ENCODE results near the gene MANBA.

MANBA gene

DNA sequence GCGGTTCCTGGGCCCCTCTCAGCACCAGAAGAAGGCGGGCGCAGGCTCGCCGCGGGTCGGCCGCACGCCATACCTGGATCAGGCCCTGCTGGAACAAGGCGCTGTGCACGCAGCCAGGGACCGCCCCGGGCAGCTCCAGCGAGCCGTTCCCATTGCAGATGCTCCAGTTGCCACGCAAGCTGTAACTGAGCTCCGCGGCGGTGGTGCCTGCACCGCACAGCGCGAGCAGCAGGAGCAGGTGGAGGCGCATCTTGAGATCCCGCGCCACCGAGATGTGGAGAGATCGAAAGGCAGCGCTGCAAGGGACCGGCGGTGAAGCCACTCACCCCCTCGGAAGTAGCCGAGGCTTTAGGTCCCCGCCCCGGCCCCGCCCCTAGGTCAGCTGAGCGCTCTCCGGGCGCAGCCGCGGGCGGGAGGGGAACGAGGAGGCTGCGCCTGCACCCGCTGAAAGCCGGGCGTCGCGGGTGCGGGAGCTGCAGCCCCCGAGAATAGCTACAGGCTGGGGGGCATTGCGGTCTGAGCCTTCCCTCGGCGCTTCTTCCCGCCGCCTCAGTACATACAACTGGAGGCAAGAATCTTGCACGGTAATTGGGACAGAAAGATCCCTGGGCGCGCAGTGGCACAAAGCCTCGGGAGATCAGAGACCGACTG lies at the start of gene MANBA:
Gene MANBA, minus strand, starts transcription at position 324 of the 651 bp plus-strand sequence. Its CDS starts 74 bp downstream, at position 250.
- DNase-seq, result peak; percentile 83

DNA sequence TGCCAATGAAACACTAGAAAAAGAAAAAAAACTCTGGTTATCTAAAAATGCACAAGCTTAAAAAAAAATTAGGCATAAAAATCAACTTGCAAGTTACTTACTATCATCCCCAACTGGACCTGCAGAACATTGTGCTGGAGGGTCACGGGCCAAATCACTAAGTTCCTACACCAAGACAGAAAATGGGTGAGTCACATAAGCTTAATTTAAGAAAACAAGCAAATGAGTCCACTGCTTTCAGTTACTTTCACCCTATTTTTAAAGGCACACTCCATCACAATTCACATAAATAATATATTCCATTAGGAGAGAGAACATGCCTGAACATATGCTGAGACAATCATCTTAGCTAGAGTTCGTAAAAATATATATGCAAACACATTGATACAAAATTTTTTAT lies 48.9 kb upstream of the MANBA start:
- no peak for DNase-seq

DNA sequence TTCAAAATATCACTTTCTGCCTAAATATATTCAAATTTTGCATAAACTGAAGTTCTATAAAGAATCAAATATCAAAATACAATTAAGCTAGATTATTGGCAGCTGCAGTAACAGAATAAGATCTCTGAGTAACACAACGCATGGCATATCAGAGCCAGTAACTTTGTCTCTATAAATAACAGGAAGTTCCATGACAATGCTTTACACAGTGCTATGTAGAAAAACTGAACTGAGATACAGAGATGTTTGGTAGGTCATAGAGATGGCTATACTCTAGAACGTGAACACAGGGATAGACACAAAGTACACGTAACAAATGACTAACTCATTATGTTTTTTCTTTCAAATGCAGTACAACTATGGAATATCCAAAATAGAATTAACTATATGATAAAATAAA lies 48.4 kb upstream of the MANBA start:
- no peak for DNase-seq

DNA sequence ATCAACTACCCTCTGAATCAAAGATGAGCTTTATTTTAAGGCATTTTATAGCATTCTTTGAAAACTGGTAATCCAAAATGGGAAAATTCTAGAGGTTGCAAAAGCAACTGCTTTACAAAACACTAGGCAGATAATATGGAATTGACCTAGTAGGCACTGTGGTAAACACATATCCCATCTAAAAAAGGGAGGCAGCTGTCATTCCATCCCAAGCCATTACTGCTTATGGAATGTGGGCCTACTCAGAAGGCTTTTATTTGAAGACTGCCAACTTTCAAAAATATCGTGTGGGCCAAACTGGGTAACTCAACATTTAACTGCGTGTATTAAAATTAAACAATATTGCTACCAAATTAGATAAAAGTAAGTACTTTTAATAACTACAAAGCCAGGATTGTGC lies 47.2 kb upstream of the MANBA start:
- DNase-seq, result no peak

DNA sequence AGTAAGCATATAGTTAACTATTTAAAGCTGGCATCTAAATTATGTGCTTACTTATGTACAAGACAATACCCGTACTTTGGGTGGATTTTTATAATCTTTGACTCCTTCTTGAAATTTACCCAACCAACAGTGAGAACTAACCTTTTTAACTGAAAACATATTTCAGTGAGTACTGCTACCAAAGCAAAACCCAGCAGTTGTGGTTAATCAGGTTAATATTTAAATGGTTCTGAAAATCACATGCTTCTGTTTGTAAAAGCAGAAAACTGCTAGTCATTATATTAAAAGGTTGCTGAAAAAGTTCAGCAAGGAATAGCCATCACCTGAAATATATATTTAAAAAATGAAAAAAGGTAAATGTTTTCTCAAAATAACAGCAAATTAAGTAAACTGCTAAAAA lies 46.6 kb upstream of the MANBA start:
- no peak for DNase-seq

DNA sequence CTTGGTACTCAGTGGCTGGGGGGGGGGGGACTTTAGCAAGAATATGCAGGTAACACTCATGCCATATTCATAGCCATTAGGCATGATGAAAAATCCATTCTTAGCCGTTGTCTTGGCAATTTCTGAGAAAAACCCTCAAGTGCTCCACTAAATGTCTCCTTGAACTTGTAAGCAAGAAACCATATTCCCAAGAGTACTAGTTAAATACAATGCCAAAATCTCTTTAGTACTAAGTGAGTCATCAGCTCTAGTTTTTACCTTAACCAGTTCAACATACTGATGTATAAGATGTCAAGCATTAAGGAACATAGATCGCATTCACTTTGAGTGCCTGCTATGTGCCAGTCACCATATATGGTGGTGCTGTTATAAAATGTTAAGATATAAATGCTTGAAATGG lies 39.0 kb upstream of the MANBA start:
- no peak for DNase-seq

DNA sequence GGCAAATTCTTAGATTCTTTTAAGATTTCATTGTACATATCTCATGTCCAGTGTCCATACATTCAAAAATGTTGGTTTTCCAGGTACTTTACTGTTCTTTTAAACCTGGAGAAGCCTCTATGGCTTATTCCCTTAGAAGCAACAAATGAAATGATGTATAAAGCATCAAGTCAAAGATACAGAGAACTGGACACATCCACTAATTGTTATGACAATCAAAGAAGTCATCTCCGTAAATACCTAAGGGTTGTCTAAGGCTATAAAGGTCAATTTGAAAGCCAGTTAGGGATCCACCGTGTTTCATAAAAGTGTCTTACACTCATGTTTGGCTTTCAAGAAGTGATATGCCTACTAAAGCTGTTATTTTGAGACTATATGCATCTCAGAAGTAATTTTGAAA lies 34.2 kb upstream of the MANBA start:
- no peak for DNase-seq

DNA sequence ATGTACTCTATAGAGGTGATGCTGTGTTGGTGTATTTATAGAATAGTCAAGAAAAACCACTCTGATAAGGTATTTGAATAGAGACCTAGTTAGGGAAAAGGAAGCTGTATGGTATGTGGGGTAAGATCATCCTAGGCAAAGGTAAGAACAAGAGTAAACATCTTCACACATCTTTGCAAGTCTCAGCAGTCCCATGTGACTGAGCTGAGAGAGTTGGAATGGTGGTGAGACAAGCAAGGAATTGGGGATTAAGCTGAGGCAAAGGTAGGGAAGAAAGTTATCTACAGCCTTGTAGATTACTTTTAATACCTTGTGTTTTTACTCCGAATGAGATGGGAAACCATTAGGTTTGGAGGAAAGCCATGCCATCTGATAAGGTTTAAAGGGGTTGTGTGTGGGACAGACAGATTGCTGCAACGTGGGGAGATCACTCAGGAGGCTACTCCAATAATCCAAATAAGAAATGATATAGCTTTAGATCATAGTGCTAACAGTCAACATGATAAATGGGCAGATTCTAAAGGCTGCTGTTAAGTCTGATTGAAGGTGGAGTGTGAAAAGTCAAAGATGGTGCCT lies 31.7 kb upstream of the MANBA start:
- DNase-seq, result no peak

DNA sequence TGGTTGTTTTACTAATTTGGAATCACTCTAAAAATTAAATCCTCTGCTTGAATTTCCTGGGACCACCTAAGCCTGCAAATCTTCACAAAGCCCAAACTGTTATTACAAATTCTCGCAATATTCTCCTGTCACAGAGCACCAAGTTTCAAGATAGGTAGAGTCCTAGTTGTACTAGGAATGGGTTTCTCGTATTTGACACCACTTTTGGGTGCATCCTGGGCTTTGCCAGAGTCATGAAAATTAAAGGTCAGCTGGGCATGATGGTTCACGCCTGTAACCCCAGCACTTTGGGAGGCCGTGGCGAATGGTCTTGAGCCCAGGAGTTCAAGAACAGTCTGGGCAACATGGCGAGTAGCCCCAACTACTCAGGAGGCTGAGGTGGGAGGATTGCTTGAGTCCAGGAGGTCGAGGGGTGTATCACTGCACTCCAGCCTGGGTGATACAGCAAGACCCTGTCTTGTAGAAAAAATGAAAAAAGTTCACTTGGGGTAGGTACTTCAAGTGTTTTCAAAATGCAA lies 30.6 kb upstream of the MANBA start:
- DNase-seq, result peak; percentile 8

DNA sequence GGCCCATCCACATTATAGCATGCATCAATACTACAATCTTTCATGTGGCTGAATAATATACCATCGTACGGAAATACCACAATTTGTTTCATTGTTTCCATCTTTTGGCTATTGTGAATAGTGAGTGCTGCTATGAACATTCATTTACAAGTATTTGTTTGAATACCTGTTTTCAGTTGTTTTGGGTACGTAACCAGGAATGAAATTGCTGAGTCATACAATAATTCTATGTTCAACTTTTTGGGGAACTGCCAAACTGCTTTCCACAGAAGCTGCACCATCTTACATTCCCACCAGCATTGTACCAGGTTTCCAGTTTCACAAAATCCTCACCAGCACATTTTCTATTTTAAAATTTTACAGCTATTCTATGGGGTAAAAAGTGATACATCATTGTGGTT lies 28.5 kb upstream of the MANBA start:
- DNase-seq, result no peak

DNA sequence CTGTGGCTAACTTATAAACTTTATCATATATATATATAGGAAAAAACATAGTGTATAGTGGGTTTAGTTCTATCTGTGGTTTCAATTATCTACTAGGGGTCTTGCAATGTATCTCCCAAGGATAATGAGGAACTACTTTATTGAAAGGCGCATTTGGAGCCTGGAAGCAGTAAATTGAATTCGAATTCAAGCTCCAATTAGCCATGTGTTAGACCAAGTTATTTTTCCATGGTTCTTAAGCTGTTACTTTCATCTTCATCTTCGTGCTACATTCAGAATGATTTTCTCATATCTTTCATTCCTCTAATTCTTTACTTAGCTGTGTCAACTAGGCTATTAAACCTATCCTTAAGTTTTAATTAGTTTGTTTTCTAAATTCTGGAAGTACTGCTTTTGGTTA lies 27.2 kb upstream of the MANBA start:
- DNase-seq, result no peak

DNA sequence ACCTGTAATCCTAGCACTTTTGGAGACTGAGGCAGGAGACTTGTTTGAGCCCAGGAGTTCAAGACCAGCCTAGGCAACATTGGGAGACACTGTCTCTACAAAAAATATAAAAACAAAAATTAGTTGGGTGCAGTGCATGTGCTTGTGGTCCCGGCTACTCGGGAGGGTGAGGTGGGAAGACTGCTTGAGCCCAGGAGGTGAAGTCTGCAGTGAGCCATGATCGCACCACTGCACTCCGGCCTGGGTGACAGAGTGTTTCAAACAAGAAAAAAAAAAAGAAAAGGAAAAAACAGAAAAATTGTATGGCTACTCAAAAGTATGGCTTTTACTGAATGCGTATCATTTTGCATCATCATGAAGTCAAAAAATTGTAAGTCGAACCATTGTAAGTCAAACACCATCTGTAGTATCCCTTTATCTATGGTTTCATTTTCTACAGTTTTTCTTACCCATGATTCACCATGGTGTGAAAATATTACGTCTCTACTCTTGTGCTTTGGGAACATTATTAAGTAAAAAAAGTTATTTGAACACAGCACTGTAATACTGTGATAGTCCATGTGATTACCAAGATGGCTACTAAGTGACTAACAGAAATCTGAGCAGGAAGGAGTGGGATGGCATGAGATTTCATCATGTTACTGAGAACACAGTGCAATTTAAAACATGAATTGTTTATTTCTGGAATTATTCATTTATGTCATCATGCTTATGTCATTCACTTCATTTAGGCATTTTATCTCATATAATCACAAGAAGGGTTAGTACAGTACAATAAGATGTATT lies 26.5 kb upstream of the MANBA start:
- DNase-seq, result no peak

DNA sequence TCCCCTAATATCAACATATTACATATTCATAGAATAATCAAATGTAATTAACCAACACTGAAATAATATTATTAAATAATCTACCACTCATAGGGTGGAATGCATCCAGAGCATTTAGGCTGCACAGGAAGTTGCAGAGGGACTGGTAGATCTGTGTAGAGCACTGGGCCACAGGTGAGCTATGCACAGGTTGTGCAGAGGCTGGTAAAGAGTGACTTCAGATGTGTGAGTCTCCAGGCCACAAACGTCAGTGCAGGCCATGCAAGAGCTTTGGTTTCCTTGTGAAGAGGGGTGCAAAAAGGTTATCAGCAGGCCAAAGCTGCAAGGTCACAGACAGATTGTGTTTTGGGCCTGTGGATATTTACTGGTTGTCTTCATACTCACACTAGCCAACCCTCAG lies 25.5 kb upstream of the MANBA start:
- no peak for DNase-seq

DNA sequence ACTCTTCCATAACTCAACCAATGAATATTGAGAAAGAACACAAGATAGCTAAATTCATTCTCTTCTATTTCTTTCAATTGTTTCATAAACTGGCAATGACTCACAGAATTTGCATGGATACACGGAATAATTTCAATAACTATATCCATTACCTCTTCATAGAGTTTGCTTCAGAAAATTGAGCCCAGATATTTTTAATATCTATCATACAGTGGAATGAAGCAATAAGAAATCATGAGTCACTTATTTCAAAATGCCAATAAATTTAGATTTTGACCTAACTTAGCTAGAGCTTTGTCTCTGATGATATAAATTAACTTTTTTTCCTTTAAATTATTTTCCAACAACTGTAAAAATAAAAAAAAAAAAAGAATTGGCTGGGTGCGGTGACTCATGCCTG lies 22.2 kb upstream of the MANBA start:
- no peak for DNase-seq

DNA sequence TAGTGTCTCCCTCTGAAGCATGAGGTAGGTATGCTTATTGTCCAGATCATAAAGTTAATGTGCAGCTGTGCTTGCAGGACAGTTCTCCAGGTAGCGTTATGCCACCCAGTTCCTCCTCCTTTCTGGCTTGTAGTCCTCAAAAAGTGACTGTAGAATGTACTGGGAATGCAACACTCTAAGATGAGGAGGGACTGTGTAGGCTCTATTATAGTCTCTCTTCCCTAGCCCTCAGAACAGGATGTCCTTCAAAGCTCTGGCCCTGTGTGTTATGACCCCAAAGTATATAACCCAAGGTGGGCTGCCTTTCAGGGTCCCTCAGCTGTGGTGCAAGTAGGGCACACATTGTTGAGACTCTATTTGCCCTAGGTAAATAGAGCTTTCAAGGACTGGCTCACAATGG lies 20.8 kb upstream of the MANBA start:
- DNase-seq, result no peak

DNA sequence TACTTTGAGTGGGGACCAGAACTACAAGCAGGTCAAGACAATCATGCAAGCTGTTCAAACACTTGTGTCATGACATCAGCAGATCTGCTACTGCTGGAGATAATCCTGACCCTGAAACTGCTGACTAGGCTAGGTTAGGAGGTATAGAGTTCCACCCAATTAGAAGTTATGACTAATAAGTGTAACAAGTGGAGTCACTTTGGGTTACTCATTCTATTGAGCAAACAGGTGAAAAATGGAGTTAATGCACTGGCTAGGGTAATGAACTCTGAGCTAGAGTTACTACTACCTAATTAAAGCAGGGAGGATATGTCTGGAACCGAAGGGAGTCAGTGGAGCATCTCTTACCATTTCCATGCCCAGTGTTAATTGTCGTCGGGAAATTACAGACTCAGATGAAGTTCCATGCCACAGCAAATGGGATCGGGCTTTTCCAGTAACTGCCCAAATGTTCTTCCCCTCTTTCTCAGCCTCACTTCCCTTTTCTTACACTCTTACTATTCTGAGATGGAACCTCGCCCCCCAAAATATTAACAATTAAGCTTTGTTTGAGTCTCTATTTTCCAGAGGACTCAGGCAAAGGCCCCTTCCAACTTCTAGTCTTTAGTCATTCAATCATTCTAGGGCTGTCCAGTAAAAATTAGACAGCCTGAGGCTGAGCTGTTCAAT lies 19.8 kb upstream of the MANBA start:
- no peak for DNase-seq

DNA sequence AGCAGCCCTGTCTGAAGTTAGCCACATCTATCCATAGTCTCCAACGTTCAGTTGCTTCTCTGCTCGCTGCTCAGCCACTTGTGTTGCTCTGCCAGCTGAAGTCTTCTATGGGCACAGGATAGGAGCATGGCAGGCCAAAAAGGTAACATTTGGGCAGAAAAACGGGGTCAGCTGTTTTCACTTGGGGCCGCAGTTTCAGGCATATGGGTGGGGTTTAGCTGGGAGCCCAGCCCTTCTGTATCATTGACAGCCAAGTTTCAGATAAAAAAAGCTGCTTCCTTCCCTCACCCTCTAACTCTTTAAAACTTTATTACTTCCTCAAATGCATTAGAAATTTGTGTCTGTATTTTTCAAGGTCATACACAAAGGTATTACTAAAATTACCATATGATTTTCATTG lies 18.4 kb upstream of the MANBA start:
- DNase-seq, result no peak

DNA sequence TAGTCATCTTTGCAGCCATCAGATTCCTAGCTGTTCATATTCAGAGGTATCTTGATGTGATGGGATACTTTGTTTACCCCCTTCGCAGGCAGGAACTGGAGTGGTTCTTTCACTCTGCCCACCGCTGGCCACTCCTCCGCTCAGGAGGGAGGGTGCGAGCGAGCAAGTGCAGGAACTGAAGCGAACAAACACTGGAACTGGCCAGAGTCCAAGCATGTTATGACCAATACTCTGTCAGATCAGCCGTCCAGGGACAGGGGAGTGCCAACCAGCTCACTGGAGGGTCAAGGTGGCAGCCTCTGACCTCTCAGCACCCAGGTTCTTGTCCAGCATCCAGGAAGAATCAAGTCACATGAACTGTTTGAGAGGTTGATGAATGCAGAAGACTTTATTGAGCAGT lies 18.0 kb upstream of the MANBA start:
- DNase-seq, result no peak

DNA sequence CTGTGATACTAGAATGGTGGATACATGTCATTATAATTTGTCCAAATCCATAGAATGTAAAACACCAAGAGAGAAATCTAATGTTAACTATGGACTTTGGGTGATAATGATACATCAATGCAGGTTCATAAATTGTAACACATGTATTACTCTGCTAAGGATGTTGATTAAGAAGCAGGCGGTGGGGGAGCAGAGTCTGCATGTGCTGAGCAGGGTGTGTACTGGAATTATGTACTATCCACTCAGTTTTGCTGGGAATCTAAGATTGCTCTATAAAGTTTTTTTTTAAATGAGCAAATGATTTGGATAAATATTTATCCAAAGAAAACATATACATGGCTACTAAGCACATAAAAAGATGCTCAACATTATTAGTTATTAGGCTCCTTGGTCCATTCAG lies 15.0 kb upstream of the MANBA start:
- no peak for DNase-seq

DNA sequence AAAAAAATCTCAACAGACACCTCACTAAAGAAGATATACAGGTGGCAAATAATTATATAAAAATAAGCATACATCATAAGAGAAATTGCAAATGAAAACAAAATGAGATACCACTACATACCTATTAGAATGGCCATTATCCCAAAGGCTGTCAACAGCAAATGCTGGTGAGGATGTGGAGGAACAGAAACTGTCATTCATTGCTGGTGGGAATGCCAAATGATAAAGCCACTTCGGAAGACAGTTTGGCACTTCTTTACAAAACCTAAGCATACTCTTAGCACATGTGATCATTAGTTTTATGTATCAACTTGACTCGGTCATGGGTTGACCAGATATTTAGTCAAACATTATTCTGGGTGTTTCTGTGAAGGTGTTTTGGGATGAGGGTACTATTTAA lies 13.5 kb upstream of the MANBA start:
- DNase-seq, result no peak

DNA sequence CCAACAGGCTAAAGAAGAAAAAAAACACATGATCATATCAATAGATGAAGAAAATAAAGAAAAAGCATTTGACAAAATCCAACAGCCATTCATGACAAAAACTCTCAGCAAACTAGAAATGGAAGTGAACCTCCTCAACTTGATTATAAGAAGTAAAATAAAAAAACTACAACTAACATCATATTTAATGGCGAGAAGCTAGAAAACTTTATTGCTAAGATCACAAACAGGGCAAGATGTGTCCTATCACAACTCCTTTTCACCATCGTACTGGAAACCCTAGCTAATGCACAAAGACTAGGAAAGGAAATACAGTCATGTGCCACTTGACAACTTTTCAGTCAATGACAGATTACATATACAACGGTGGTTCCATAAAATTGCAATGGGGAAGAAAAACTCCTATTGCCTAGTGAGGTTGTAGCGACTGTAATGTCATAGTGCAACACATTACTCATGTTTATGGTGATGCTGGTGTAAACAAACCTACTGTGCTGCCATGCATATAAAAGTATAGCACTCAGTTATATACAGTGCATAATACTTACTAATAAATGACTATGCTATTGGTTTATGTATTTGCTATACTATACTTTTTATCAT lies 12.1 kb upstream of the MANBA start:
- no peak for DNase-seq

DNA sequence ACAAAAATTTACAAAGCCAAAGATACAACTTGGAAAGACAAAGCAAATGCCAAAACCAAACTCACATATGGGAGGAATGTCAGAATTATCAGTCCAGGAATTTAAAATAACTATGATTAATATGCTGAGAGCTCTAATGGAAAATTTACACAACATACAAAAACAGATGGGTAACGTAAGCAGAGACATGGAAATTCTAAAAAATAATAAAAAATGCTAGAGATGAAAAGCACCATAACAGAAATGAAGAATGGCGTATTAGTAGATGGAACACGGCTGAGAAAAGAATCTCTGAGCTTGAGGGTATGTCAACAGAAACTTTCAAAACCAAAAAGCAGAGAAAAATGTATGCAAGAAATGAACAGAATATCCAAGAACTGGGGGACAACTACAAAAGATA lies 4.1 kb upstream of the MANBA start:
- DNase-seq, result no peak

DNA sequence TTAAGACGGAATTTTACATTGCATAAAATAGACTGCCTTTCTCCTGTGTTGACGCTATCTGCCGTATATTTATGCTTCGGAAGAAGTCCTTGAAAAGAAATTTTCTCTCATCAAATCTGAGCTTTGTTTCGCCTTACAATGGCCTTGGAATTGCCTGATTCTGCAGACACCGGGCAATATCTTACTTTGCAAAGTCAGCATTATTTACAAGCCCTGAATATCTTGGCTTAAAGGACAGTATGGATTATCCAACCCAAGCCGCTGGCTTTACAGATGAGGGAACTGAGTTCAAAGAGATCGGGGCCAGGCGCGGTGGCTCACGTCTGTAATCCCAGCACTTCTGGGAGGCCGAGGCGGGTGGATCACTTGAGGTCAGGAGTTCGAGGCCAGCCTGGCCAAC lies 1.1 kb upstream of the MANBA start:
- DNase-seq, result no peak
